ENCODE results near the gene GC. TPM values are rescaled to one million over a fixed set of nuclear protein-coding genes. Genes with fewer than 3 reads are reported as not detected.

The GC gene
- polyA plus RNA-seq, 3 donors from 2014 or later = not detected

Other genes with a start within 250 kb of the GC start
- not detected for gene NPFFR2, start 247.9 kb upstream of the GC start, polyA plus RNA-seq

Data from immature natural killer cell (primary cell).